Glutamatergic neuron (in vitro differentiated cells): ENCODE data around the gene MED29. TPM values are rescaled to one million over a fixed set of nuclear protein-coding genes. Genes with fewer than 3 reads are reported as not detected.

Experiments
- DNase-seq: peaks from one replicate; pipeline ENCODE4 v3.0.0; 2022
- H3K27ac Mint-ChIP-seq: one replicate; pipeline ENCODE4 v1.8.0; 2020; ENCODE audit warnings: mild to moderate bottlenecking, mixed read lengths, inconsistent platforms; ENCODE audit not compliant: unreplicated experiment
- H3K27me3 Mint-ChIP-seq: one replicate; pipeline ENCODE4 v1.8.0; 2020; ENCODE audit warnings: mild to moderate bottlenecking, moderate library complexity, mixed read lengths, inconsistent platforms; ENCODE audit not compliant: unreplicated experiment
- H3K36me3 Mint-ChIP-seq: one replicate; pipeline ENCODE4 v1.8.0; 2020; ENCODE audit warnings: mild to moderate bottlenecking, mixed read lengths, inconsistent platforms; ENCODE audit not compliant: unreplicated experiment
- H3K4me1 Mint-ChIP-seq: one replicate; pipeline ENCODE4 v1.8.0; 2020; ENCODE audit warnings: mild to moderate bottlenecking, low read depth, mixed read lengths, inconsistent platforms; ENCODE audit not compliant: unreplicated experiment
- H3K4me3 Mint-ChIP-seq: one replicate; pipeline ENCODE4 v1.8.0; 2020; ENCODE audit warnings: mild to moderate bottlenecking, mixed read lengths, inconsistent platforms; ENCODE audit not compliant: unreplicated experiment
- H3K9me3 Mint-ChIP-seq: one replicate; pipeline ENCODE4 v1.8.0; 2020; ENCODE audit warnings: mild to moderate bottlenecking, moderate library complexity, mixed read lengths, inconsistent platforms; ENCODE audit not compliant: unreplicated experiment
- CTCF ChIP-seq: fragments of 200-600 bp; sonication (generic); IDR thresholded peaks from one replicate; pipeline ENCODE4 v1.5.0; 2021; ENCODE audit not compliant: partially characterized antibody, unreplicated experiment
- total RNA-seq: library from RNA; stranded (reverse); fragmentation: NEBNext Ultra II Directional; extraction: Animal tissue kit (Norgen Biotek cat#: 25700); gene quantifications from one replicate; pipeline ENCODE4 v1.2.1, GENCODE V29; 2021; ENCODE audit not compliant: unreplicated experiment

The MED29 gene
- total RNA-seq, 1 donor from 2014 or later: 30.1 TPM

DNA sequence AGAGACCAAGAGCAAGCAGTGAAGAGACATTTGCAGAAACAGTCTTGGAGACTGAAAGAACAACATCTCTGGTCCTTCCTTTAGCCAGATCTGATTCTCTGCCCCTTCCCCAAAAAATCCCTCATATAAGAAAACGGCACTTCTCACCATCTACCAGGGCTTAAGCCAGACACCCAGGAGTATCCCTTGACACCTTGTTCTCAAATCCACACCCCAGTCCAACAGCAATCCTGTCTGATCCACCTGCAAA lies 19.6 kb downstream of the MED29 start:
- DNase-seq: no peak
- peak overlapping the region; percentile 90 for H3K27ac Mint-ChIP-seq
- H3K27me3 Mint-ChIP-seq: peaks cover 23% of the 10 kb centered on the region
- TF ChIP-seq CTCF: no peak
- no peaks in the 10 kb centered on the region for H3K36me3 Mint-ChIP-seq
- peaks cover 23% of the 10 kb centered on the region for H3K4me1 Mint-ChIP-seq
- H3K4me3 Mint-ChIP-seq: peak overlapping the region; percentile 28
- H3K9me3 Mint-ChIP-seq: peaks cover 28% of the 10 kb centered on the region

GRCh38 chr19:39411081-39411831 lies 20.1 kb downstream of the MED29 start:
- Mint-ChIP-seq H3K27ac (peak overlapping the region; percentile 90), H3K4me3 (peak overlapping the region; percentile 28), H3K36me3 (no peaks in the 10 kb centered on the region), H3K27me3 (peaks cover 22% of the 10 kb centered on the region), H3K9me3 (peaks cover 28% of the 10 kb centered on the region), H3K4me1 (peaks cover 24% of the 10 kb centered on the region)
- DNase-seq: no peak
- no peak for TF ChIP-seq CTCF

DNA sequence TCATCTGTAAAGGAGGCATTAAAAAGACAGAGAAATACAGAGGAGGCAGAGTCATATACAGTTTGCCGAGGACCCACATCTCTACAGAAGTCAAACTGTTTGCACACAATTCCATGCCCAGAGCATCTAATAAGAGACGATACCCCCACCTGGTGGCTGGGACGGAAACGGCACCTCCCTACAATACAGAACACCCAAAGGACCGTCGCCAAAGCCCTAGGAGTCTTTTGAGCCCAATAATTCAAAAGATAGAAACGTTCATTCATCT lies 20.6 kb downstream of the MED29 start:
- Mint-ChIP-seq H3K27ac (peak overlapping the region; percentile 90), H3K9me3 (peaks cover 28% of the 10 kb centered on the region), H3K4me1 (peaks cover 25% of the 10 kb centered on the region), H3K36me3 (no peaks in the 10 kb centered on the region), H3K4me3 (peak overlapping the region; percentile 28), H3K27me3 (peaks cover 21% of the 10 kb centered on the region)
- peak; percentile 84 for DNase-seq
- peak; percentile 80 for TF ChIP-seq CTCF

DNA sequence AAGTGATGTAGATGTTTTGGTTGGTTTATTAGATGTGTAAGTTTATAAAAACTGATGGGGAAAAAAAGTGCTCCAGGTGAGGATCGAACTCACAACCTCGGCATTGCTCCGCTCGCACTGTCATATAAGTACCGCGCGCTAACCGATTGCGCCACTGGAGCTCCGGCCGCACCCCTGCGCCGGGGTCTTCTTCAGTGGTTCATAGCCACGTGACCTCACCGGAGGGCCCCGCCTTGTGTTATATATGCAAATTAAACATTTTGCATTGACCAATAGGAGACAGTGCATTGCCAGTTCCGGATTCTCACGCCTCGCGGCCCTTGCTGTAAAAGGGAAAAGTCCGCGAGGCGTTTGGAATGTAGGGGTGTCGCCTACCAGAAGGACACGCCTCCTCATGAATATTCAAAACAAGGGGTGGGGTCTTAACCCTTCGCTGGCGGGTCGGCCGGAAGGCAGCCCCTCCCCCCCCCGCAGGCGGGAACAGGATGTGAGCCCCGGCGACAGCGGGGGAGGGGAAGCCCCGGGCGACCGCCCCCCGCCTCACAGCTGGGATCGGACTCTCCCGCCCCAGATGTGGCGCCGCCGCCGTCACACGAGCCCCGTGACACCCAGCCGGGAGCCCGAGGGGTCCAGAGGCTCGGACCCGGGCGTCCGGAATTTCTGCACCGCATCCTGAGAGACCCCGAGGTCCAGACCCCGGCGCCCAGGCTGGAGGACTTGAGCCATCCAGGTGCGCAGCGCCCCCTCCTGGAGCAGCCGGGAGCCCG lies 21.1 kb downstream of the MED29 start, which contains the start of gene PLEKHG2:
Gene PLEKHG2 (plus strand): TSS at position 570 of the 767 bp plus-strand sequence. CDS start 1,418 bp downstream, outside the sequence.
- no peak for TF ChIP-seq CTCF
- Mint-ChIP-seq H3K36me3 (no peaks in the 10 kb centered on the region), H3K27me3 (peaks cover 21% of the 10 kb centered on the region), H3K27ac (peak within 1 kb of the TSS; percentile 90), H3K9me3 (peaks cover 28% of the 10 kb centered on the region), H3K4me1 (peaks cover 25% of the 10 kb centered on the region), H3K4me3 (peak within 1 kb of the TSS; percentile 81)
- peak; percentile 98 for DNase-seq

GRCh38 chr19:39412867-39413271 lies 21.7 kb downstream of the MED29 start:
- peaks cover 28% of the 10 kb centered on the region for H3K9me3 Mint-ChIP-seq
- peak overlapping the region; percentile 81 for H3K4me3 Mint-ChIP-seq
- DNase-seq: no peak
- H3K4me1 Mint-ChIP-seq: peaks cover 25% of the 10 kb centered on the region
- peaks cover 21% of the 10 kb centered on the region for H3K27me3 Mint-ChIP-seq
- H3K27ac Mint-ChIP-seq: no peak overlapping the region
- no peaks in the 10 kb centered on the region for H3K36me3 Mint-ChIP-seq
- TF ChIP-seq CTCF: peak; percentile 94
